Kidney (tissue), 14 donors: Measurements from ENCODE around the gene MYO1C. TPM values are rescaled to one million over a fixed set of nuclear protein-coding genes. Genes with fewer than 3 reads are reported as not detected.
A peak's percentile ranks its signal among the peaks of the same experiment; 100 is the strongest.

ENCODE experiments used
- DNase-seq, 5 donors: peaks; one replicate each; pipeline ENCODE4 v3.0.0-alpha.2; 2013 to 2020
- FAIRE-seq: peaks from 2 replicates; lab custom pipeline; 2012; peaks lifted over from hg19 to GRCh38; lab: Jason Lieb, UNC
- H3K27ac ChIP-seq, 2 donors: one replicate each; pipeline ENCODE4 v1.7.0; 2013; ENCODE audit warnings: low read depth in 2 of 2, low read length in 2 of 2, inconsistent platforms in 1 of 2
- H3K27me3 ChIP-seq: one replicate; pipeline ENCODE4 v1.7.1; 2013; ENCODE audit warnings: low read length, inconsistent platforms; ENCODE audit not compliant: control insufficient read depth, insufficient read depth
- H3K36me3 ChIP-seq, 3 donors: one replicate each; pipeline versions ENCODE4 v1.7.0 to v1.7.1; 2013; ENCODE audit warnings: low read length in 3 of 3, control low read depth in 1 of 3, inconsistent platforms in 1 of 3; ENCODE audit not compliant: insufficient read depth in 3 of 3, control insufficient read depth in 2 of 3
- H3K4me1 ChIP-seq, 3 donors: one replicate each; pipeline versions ENCODE4 v1.7.0 to v1.7.1; 2013; ENCODE audit warnings: low read length in 3 of 3, inconsistent platforms in 1 of 3, low read depth in 1 of 3; ENCODE audit not compliant: control insufficient read depth in 2 of 3, insufficient read depth in 2 of 3
- H3K4me3 ChIP-seq, 3 donors: one replicate each; pipeline versions ENCODE4 v1.7.0 to v1.8.1; 2013; ENCODE audit warnings: low read length in 3 of 3, control low read depth in 1 of 3, inconsistent platforms in 1 of 3
- H3K9ac ChIP-seq, 3 donors: one replicate each; pipeline versions ENCODE4 v1.7.0 to v1.7.1; 2013; ENCODE audit warnings: low read length in 3 of 3, control low read depth in 1 of 3, inconsistent platforms in 1 of 3
- H3K9me3 ChIP-seq, 3 donors: one replicate each; pipeline versions ENCODE4 v1.7.0 to v1.7.1; 2013; ENCODE audit warnings: low read length in 3 of 3, control low read depth in 1 of 3, inconsistent platforms in 1 of 3; ENCODE audit not compliant: control insufficient read depth in 2 of 3, insufficient read depth in 1 of 3
- intact Hi-C: fragments of 100-400 bp; cut with DNase I; formaldehyde crosslinking; loops from one replicate; pipeline ENCODE4 v1.11.1; 2022
- polyA plus RNA-seq: library from polyadenylated mRNA; stranded (reverse); fragments of 350-450 nt; fragmentation: Illumina TruSeq; extraction: RNeasy Lipid Tissue Mini Kit (QIAGEN cat#74804); gene quantifications from one replicate; pipeline ENCODE4 v1.2.3, GENCODE V29; 2014; ENCODE audit warnings: low read depth, low replicate concordance; ENCODE audit not compliant: insufficient read depth
- total RNA-seq: library from RNA; stranded (reverse); fragmentation: NEBNext Ultra II Directional; extraction: Animal tissue kit (Norgen Biotek cat#: 25700); gene quantifications from one replicate; pipeline ENCODE4 v1.2.1, GENCODE V29; 2021
- TF ChIP-seq, protein P1 (sequence below): IDR thresholded peaks from 3 replicates; pipeline ENCODE4 v1.5.1; 2012; ENCODE audit warnings: mild to moderate bottlenecking, moderate library complexity, borderline replicate concordance; ENCODE audit not compliant: insufficient read depth; ENCODE audit errors: extremely low read depth
- donor health status: control.
- donor health status: control.
- donor health status: control.
- donor health status: control.
- donor health status: control.
- donor health status: DM: yes; HTN: yes; CAD: no.
- donor health status: Normal renal cell carcinoma (clear cell type).

Gene MYO1C
- total and polyA plus RNA-seq, 2 donors from 2014 or later = 62.7 to 225 TPM

DNA sequence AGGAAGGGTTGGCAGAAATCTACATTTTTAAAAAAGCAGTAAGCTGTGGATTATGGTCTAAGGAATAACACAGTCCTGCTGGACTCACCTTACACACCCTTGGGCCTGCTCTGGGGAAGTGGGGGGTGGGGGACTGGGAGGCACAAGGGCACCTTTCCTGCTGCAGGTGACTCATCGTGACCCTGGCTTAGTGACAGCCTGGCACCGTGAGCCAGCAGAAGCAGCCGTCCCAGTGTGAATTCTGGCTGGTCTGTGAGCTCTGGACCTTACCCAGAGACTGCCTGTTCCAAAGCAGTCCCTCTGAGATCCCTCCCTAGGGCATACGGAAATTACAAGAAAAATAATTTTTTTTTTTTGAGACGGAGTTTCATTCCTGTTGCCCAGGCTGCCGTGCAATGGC, 32.3 kb downstream of the MYO1C start:
- Histone ChIP-seq H3K4me3 (no peak overlapping the region), H3K9me3 (no peaks in the 10 kb centered on the region), H3K36me3 (peaks cover 0 to 4% (median 0%) of the 10 kb centered on the region in 3 donors), H3K27ac (peak overlapping the region in 1 of 2 donors; percentile 66), H3K27me3 (no peaks in the 10 kb centered on the region), H3K9ac (peak overlapping the region in 1 of 3 donors; percentile 38), H3K4me1 (peaks cover 0 to 11% (median 5%) of the 10 kb centered on the region in 3 donors)
- TF ChIP-seq, protein P1, sequence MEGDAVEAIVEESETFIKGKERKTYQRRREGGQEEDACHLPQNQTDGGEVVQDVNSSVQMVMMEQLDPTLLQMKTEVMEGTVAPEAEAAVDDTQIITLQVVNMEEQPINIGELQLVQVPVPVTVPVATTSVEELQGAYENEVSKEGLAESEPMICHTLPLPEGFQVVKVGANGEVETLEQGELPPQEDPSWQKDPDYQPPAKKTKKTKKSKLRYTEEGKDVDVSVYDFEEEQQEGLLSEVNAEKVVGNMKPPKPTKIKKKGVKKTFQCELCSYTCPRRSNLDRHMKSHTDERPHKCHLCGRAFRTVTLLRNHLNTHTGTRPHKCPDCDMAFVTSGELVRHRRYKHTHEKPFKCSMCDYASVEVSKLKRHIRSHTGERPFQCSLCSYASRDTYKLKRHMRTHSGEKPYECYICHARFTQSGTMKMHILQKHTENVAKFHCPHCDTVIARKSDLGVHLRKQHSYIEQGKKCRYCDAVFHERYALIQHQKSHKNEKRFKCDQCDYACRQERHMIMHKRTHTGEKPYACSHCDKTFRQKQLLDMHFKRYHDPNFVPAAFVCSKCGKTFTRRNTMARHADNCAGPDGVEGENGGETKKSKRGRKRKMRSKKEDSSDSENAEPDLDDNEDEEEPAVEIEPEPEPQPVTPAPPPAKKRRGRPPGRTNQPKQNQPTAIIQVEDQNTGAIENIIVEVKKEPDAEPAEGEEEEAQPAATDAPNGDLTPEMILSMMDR = no peak
- FAIRE-seq (no peak), DNase-seq (peak in 1 of 5 donors; percentile 94)
- intact Hi-C loops = no loop called here

DNA sequence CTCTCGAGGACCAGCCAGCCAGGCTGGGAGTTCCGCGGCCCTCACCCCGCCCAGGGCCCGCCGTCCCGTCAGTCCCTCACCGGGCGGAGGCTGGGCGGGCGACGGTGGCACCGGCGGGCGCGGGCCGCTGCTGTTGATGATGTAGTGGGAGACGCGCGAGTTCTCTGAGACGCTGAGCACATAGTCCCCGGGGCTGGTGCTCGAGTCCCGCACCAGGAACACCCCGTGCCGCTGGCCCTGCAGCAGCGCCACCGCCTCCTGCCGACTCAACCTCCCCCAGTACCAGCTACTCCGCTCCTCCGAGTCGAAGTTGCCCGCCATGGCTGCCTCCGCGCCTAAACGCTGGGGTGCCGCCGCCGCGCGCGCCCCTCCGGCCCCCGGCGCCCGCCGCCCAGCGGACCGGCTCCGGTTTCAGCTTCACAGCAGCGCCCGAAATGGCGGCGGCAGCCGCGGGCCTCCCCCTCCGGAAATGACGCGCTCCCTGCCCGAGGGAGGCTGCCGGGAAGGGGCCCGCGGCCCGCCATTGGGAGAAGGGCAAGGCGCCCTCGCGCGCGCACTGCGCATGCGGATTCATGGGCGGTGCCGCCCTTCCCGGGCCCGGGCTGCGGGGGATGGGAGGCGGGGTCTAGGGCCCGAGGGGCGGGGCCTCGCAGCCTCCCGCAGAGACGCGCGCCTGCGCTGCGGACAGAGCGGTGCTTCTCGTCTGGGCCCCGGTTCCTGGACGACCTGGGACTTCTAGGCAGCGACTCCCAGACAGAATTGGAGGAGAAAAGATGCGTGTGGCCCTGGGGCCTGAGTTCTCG, 36.5 kb downstream of the MYO1C start, which contains the start of gene CRK:
TSS of gene CRK (minus strand) at position 436 of the 803 bp plus-strand sequence. CDS start at position 321, 115 bp downstream.
- H3K4me1 ChIP-seq = peaks cover 2 to 18% (median 17%) of the 10 kb centered on the region in 3 donors
- peak within 1 kb of the TSS; percentile 66 to 86 (median 80) for H3K9ac ChIP-seq
- peak within 1 kb of the TSS; percentile 92 to 94 for H3K27ac ChIP-seq
- H3K9me3 ChIP-seq = no peaks in the 10 kb centered on the region
- H3K27me3 ChIP-seq = no peaks in the 10 kb centered on the region
- DNase-seq (peak; percentile 98 to 99 (median 98)), FAIRE-seq (no peak)
- TF ChIP-seq, protein P1 = no peak
- H3K36me3 ChIP-seq = no peaks in the 10 kb centered on the region
- H3K4me3 ChIP-seq = peak within 1 kb of the TSS; percentile 71 to 93 (median 85)
- intact Hi-C loops = no loop called here

GRCh38 chr17:1455291-1455796, 37.1 kb downstream of the MYO1C start:
- peak overlapping the region; percentile 71 to 93 (median 76) for H3K4me3 ChIP-seq
- intact Hi-C loops = no loop called here
- H3K9me3 ChIP-seq = no peaks in the 10 kb centered on the region
- peak overlapping the region; percentile 92 to 94 for H3K27ac ChIP-seq
- H3K27me3 ChIP-seq = no peaks in the 10 kb centered on the region
- DNase-seq (peak; percentile 68 to 90 (median 84)), FAIRE-seq (no peak)
- no peaks in the 10 kb centered on the region for H3K36me3 ChIP-seq
- TF ChIP-seq, protein P1 = peak; percentile 55
- peak overlapping the region; percentile 66 to 86 (median 80) for H3K9ac ChIP-seq
- H3K4me1 ChIP-seq = peaks cover 2 to 18% (median 17%) of the 10 kb centered on the region in 3 donors
